Small intestine (tissue), 7 donors: ENCODE data around the gene SDK2. TPM values are rescaled to one million over a fixed set of nuclear protein-coding genes. Genes with fewer than 3 reads are reported as not detected.

ENCODE experiments used
- DNase-seq, 2 donors: peaks; one replicate each; pipeline versions ENCODE4 v3.0.0 to v3.0.0-alpha.2; 2013
- FAIRE-seq: peaks from 2 replicates; lab custom pipeline; 2012; peaks lifted over from hg19 to GRCh38; lab: Jason Lieb, UNC
- H3K27ac ChIP-seq, 3 donors: one replicate each; pipeline ENCODE4 v1.5.1; 2013; ENCODE audit warnings: low read length in 2 of 3, mild to moderate bottlenecking in 2 of 3, control low read depth in 1 of 3, inconsistent platforms in 1 of 3, low read depth in 1 of 3, moderate library complexity in 1 of 3
- H3K27me3 ChIP-seq, 3 donors: one replicate each; pipeline ENCODE4 v1.6.1; 2013; ENCODE audit warnings: low read length in 3 of 3, inconsistent platforms in 1 of 3; ENCODE audit not compliant: control insufficient read depth in 3 of 3, insufficient read depth in 3 of 3
- H3K36me3 ChIP-seq, 3 donors: one replicate each; pipeline ENCODE4 v1.6.1; 2013; ENCODE audit warnings: low read length in 3 of 3, inconsistent platforms in 1 of 3, low read depth in 1 of 3, mild to moderate bottlenecking in 1 of 3, moderate library complexity in 1 of 3; ENCODE audit not compliant: control insufficient read depth in 3 of 3, insufficient read depth in 2 of 3
- H3K4me1 ChIP-seq, 3 donors: one replicate each; pipeline ENCODE4 v1.6.1; 2013; ENCODE audit warnings: low read length in 2 of 3, inconsistent platforms in 1 of 3, low read depth in 1 of 3, mild to moderate bottlenecking in 1 of 3, moderate library complexity in 1 of 3; ENCODE audit not compliant: control insufficient read depth in 3 of 3, insufficient read depth in 2 of 3
- H3K4me3 ChIP-seq, 3 donors: one replicate each; pipeline ENCODE4 v1.5.1; 2013; ENCODE audit warnings: low read length in 3 of 3, control low read depth in 1 of 3, inconsistent platforms in 1 of 3, low read depth in 1 of 3, mild to moderate bottlenecking in 1 of 3, moderate library complexity in 1 of 3
- H3K9me3 ChIP-seq, 2 donors: one replicate each; pipeline ENCODE4 v1.6.1; 2013; ENCODE audit warnings: low read depth in 1 of 2, low read length in 1 of 2; ENCODE audit not compliant: control insufficient read depth in 2 of 2, insufficient read depth in 1 of 2
- WGBS, 3 donors: extraction: QIAGEN DNeasy Blood & Tissue Kit; methylation state at CpG; one replicate each; pipeline ENCODE4 v1.1.7; 2013; 5-methylcytosine and 5-hydroxymethylcytosine counted together
- polyA plus RNA-seq, 4 donors: library from polyadenylated mRNA; stranded (reverse) in 3 of 4; unstranded in 1 of 4; fragments of 200-250 nt in 3 of 4; fragments of 120-200 nt in 1 of 4; gene quantifications; one replicate each; pipeline versions ENCODE4 v1.2.1 to v1.2.3, GENCODE V29; 2013
- donor health status: healthy with polysubstance abuse.
- donor health status: control.
- donor health status: control.
- donor health status: Bipolar disorder and iron deficiency.
- donor health status: healthy.

SDK2 gene
- polyA plus RNA-seq, 4 donors: under 0.01 to 1.1 (median 0.10) TPM

GRCh38 chr17:73430848-73431247 is 213.4 kb downstream of the SDK2 start:
- Histone ChIP-seq H3K9me3 (no peaks in the 10 kb centered on the region), H3K4me3 (no peak overlapping the region), H3K27me3 (no peaks in the 10 kb centered on the region), H3K36me3 (no peaks in the 10 kb centered on the region), H3K27ac (no peak overlapping the region), H3K4me1 (no peaks in the 10 kb centered on the region)
- FAIRE-seq (no peak), DNase-seq (no peak)
- WGBS, 3 donors: 15 to 30% (median 15%) methylated on average over 8 of the region's 8 CpGs

- no peak overlapping the region for H3K4me3 ChIP-seq
- DNase-seq (no peak), FAIRE-seq (no peak)
- no peak overlapping the region for H3K27ac ChIP-seq
- 46 to 68% (median 59%) methylated on average over 9 of the region's 9 CpGs for WGBS, 3 donors
- no peaks in the 10 kb centered on the region for H3K9me3 ChIP-seq
- H3K4me1 ChIP-seq: no peaks in the 10 kb centered on the region
- no peaks in the 10 kb centered on the region for H3K36me3 ChIP-seq
- H3K27me3 ChIP-seq: no peaks in the 10 kb centered on the region
Measured at GRCh38 chr17:73430165-73430680, 214.0 kb downstream of the SDK2 start.

- WGBS, 3 donors: 17 to 27% (median 26%) methylated on average over 14 of the region's 14 CpGs
- Histone ChIP-seq H3K4me3 (no peak overlapping the region), H3K27ac (no peak overlapping the region), H3K36me3 (no peaks in the 10 kb centered on the region), H3K27me3 (no peaks in the 10 kb centered on the region), H3K9me3 (no peaks in the 10 kb centered on the region), H3K4me1 (no peaks in the 10 kb centered on the region)
- peak; percentile 68 to 81 for DNase-seq
- FAIRE-seq: no peak
Measured at GRCh38 chr17:73429440-73430164, 214.6 kb downstream of the SDK2 start.

- Histone ChIP-seq H3K27ac (no peak overlapping the region), H3K27me3 (no peaks in the 10 kb centered on the region), H3K36me3 (peaks cover 0 to 3% (median 0%) of the 10 kb centered on the region in 3 donors), H3K9me3 (no peaks in the 10 kb centered on the region), H3K4me3 (no peak overlapping the region), H3K4me1 (no peaks in the 10 kb centered on the region)
- no peak for DNase-seq
- no peak for FAIRE-seq
Measured at GRCh38 chr17:73427198-73427597, 217.0 kb downstream of the SDK2 start.

GRCh38 chr17:73424571-73424970 is 219.7 kb downstream of the SDK2 start:
- Histone ChIP-seq H3K9me3 (no peaks in the 10 kb centered on the region), H3K36me3 (peaks cover 0 to 3% (median 0%) of the 10 kb centered on the region in 3 donors), H3K4me1 (no peaks in the 10 kb centered on the region), H3K27ac (no peak overlapping the region), H3K27me3 (no peaks in the 10 kb centered on the region), H3K4me3 (no peak overlapping the region)
- FAIRE-seq (no peak), DNase-seq (no peak)
- WGBS, 3 donors: 56 to 78% (median 61%) methylated on average over 6 of the region's 6 CpGs

- DNase-seq: no peak
- Histone ChIP-seq H3K36me3 (peaks cover 0 to 3% (median 0%) of the 10 kb centered on the region in 3 donors), H3K27ac (no peak overlapping the region), H3K4me1 (no peaks in the 10 kb centered on the region), H3K27me3 (no peaks in the 10 kb centered on the region), H3K4me3 (no peak overlapping the region), H3K9me3 (no peaks in the 10 kb centered on the region)
- no peak for FAIRE-seq
- 88 to 93% (median 90%) methylated on average over 19 of the region's 19 CpGs for WGBS, 3 donors
Measured at GRCh38 chr17:73423806-73424205, 220.4 kb downstream of the SDK2 start.

GRCh38 chr17:73423159-73423715 is 221.0 kb downstream of the SDK2 start:
- 86 to 89% (median 87%) methylated on average over 18 of the region's 18 CpGs for WGBS, 3 donors
- no peaks in the 10 kb centered on the region for H3K9me3 ChIP-seq
- FAIRE-seq: no peak

GRCh38 chr17:73422121-73422520 is 222.1 kb downstream of the SDK2 start:
- Histone ChIP-seq H3K27ac (no peak overlapping the region), H3K4me3 (no peak overlapping the region), H3K27me3 (no peaks in the 10 kb centered on the region), H3K36me3 (peaks cover 0 to 3% (median 0%) of the 10 kb centered on the region in 3 donors), H3K4me1 (no peaks in the 10 kb centered on the region), H3K9me3 (no peaks in the 10 kb centered on the region)
- no peak for DNase-seq
- FAIRE-seq: no peak
- WGBS, 3 donors: 92 to 94% (median 93%) methylated on average over 12 of the region's 12 CpGs

More at GRCh38 chr17:73423159-73423715, 221.0 kb downstream of the SDK2 start:
- no peak overlapping the region for H3K27ac ChIP-seq
- no peaks in the 10 kb centered on the region for H3K27me3 ChIP-seq
- no peak for DNase-seq
- no peak overlapping the region for H3K4me3 ChIP-seq
- peaks cover 0 to 3% (median 0%) of the 10 kb centered on the region in 3 donors for H3K36me3 ChIP-seq
- H3K4me1 ChIP-seq: no peaks in the 10 kb centered on the region
